H1 (cell line): Measurements from ENCODE around the gene ARHGAP6.

Experiments used
- CTCF ChIP-seq, 3 experiments: IDR thresholded peaks; 1 replicate in 2 of 3; 2 replicates in 1 of 3; pipeline versions ENCODE4 v1.5.1 to v1.6.1; 2011; ENCODE audit warnings: low read length in 3 of 3, mild to moderate bottlenecking in 3 of 3, inconsistent platforms in 2 of 3, low read depth in 1 of 3, moderate library complexity in 1 of 3; ENCODE audit not compliant: insufficient read depth in 1 of 3; ENCODE audit errors: control extremely low read depth in 1 of 3
- HDAC6 ChIP-seq: IDR thresholded peaks from one replicate; pipeline ENCODE4 v1.7.1; 2012; ENCODE audit warnings: low read depth, mild to moderate bottlenecking, inconsistent platforms, low read length, moderate library complexity
- POLR2AphosphoS5 ChIP-seq: IDR thresholded peaks from 2 replicates; pipeline ENCODE4 v1.6.1; 2011; ENCODE audit warnings: low read depth, low read length

- TF ChIP-seq HDAC6 (no peak), CTCF (IDR thresholded peaks at IDR 0.05; ENCODE audit: control extremely low read depth in 1 of 3, insufficient read depth in 1 of 3, low read depth in 1 of 3, low read length in 3 of 3) (no peak), POLR2AphosphoS5 (no peak)
Observed at GRCh38 chrX:11537141-11537540, 128.6 kb downstream of the ARHGAP6 start.
